T-helper 1 cell treated with Interleukin-12 subunit alpha and Interleukin-12 subunit beta and Interleukin-4 antibody, amounts not matched to agents 30 ng/mL and 1 ng/mL, for 36 hours (primary cell): Measurements from ENCODE around the gene CCDC188. TPM values are rescaled to one million over a fixed set of nuclear protein-coding genes. Genes with fewer than 3 reads are reported as not detected.
"Not testable (repeated sequence)": the region's sequence is repeated elsewhere in the genome, so short reads cannot be mapped to it uniquely, and the experiment has no call there.

Source experiments
- intact Hi-C: fragments of 100-400 bp; cut with micrococcal nuclease; formaldehyde crosslinking; loops from one replicate; pipeline ENCODE4 v1.15.1; 2024
- total RNA-seq: library from RNA; stranded (reverse); gene quantifications from 2 replicates; pipeline ENCODE4 v1.2.3, GENCODE V29; 2022

CCDC188 gene
- total RNA-seq, 1 donor from 2014 or later, result not detected

- intact Hi-C loops, result no loop called here
Measured at GRCh38 chr22:20171288-20172140, 20.7 kb upstream of the CCDC188 start.

DNA sequence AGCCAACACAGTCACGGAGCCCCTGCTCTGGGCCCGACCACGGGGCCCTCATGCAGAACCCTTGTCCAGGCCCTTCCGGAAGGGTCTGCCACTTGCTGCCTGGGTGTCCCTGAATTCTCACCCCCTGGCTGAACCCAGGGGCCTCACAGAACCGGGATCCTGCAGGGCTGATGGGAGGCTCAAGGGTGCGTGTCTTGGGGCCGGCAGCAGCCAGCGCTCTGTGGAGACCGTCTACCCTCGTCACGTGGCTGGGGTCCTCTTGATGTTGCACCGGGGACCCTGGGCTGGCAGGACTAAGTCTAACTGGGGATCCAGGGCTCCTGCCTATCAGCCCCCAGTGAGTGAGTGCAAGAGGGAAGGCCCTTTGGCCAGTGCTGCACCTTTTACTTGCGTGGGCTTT lies 19.3 kb upstream of the CCDC188 start:
- intact Hi-C loops, result no loop called here

DNA sequence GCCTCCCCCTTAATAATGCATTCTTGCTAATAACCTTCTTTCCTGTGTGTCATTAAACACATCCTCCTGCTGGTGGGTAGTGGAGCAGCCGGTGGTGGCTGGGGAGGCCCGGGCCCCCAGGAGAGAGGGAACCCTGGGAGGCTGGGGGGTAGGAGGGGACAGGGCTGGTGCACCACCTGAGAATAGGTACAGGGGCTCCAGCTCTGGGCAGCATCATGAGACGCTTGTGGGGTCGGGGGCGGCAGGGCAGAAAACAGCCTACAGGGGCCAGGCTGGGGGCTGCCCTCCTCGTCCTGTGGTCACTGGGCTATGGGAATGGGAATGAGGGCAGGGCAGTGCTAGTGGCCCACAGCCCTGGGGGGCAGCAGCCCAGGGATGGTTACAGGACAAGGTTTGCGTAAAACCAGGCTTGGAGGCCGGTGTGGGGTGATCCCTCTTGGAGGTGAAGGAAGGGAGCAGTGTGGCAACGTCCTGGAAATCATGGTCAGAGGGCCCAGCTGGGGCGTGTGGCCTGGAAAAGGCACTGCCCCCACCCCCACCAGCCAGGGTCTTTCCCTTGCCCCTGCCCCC lies 18.5 kb upstream of the CCDC188 start:
- intact Hi-C loops, result no loop called here

DNA sequence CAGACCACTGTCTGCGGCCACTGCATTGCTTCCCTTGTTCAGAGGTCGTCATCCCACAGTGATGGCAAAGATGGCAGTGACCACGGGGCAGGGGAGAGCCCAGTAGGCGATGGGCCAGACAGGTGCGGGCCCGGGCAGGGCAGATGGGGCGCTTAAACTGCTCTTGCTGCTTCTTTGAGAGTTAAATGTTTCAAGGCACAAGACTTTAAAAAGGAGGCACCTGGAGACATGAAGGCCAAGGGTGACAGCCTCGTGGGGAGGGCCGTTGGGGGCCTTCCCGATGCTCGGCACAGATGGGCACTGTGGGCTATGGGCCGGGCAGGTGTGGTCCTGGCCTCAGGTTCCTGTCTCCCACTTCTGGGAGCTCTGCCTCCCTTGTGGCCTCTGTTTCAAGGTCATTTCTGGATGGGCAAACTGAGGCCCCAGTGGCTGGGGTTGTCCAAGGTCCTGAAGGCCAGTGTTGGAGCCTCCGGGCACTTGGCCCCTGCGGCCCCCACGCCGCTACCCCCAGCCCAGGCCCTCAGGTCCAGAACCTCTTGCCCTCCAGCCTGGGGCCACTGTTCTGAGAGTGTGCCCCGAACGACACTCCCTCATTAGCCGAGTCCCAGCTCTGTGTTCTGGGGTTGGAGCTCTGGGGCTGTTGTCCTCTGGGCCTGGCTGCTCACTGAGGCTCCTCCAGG lies 16.9 kb upstream of the CCDC188 start:
- intact Hi-C loops, result no loop called here

DNA sequence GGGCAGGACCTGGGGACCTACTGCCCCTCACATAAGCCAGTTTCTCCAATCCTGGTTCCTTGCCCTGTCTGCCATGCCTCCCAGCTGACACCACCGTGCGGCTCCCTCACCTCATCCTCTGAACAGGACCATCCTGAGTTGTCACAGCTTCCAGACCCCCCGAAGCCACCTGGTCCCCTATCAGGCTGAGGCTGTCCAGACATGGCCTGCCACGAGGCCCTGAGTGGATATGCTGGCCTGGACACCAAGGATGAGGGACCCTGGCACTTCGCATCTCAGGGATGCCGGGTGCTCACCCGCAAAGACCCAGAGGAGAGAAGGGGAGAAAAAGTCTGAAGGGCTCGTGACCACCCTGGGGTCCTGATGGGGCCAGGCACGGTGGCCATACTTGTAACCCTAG lies 15.8 kb upstream of the CCDC188 start:
- intact Hi-C loops, result no loop called here

- intact Hi-C loops, result no loop called here
Measured at GRCh38 chr22:20165913-20166312, 15.1 kb upstream of the CCDC188 start.

DNA sequence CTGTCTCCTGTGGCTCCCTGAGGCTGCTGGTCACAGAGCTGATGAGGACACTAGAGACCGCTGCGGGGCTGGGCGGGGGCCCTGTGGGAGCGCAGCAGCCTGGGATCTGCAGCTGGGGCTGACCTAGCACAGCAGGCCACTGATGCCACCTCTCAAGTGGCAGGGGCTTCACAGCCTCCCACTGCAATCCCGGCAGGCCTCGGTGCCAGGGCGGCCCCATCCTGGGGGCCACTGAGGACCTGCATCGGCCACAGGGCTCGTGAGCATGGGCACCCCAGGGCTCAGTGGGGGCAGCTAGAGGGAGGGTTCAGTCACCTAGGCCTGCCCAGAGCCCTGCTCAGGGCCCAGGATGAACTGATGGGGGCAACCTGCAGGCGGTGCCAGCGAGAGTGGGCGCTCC lies 14.6 kb upstream of the CCDC188 start:
- intact Hi-C loops, result no loop called here

DNA sequence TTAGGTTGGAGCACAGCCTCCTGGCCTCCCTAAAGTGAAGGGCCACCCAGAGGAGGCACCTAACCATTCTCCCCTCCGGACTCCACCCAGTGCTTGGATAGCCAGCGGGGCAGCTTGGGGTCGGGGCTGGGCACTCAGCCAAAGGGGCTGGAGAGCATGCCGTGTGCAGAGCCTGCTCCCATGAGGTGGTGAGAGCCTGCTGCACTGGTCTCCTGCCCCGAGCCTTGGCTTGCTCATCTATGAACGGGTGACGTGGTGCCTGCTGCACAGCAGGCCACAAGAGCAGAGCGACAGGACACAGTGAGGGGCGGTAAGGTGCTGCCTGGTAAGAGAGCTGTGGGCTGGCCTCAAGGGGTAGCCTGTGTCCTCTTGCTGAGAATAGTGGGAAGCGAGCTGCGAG lies 14.0 kb upstream of the CCDC188 start:
- intact Hi-C loops, result no loop called here

GRCh38 chr22:20160041-20160440 lies 9.2 kb upstream of the CCDC188 start:
- intact Hi-C loops, result no loop called here

DNA sequence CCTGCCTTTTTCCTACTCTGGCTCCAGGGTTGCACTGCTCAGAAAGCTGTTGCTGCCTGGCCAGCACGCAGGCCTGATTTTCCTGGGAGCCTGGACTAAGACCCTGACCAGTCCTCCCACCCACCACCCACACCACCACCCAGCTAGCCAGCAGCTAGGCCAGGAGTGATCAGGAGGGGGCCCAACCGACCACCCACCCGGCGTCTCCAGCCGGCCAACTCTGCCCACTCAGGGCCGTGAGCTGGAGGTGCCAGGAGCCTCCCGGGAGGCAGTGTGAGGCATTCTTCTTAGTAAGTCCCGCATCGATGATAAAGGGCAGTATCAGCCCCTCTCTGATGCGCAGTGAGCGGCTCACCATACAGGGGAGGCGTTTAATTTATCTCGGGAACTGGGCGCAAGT lies 8.7 kb upstream of the CCDC188 start:
- intact Hi-C loops, result not testable (repeated sequence)

- intact Hi-C loops, result no loop called here
Measured at GRCh38 chr22:20159076-20159475, 8.2 kb upstream of the CCDC188 start.

- intact Hi-C loops, result no loop called here
Measured at GRCh38 chr22:20158391-20159036, 7.7 kb upstream of the CCDC188 start.

DNA sequence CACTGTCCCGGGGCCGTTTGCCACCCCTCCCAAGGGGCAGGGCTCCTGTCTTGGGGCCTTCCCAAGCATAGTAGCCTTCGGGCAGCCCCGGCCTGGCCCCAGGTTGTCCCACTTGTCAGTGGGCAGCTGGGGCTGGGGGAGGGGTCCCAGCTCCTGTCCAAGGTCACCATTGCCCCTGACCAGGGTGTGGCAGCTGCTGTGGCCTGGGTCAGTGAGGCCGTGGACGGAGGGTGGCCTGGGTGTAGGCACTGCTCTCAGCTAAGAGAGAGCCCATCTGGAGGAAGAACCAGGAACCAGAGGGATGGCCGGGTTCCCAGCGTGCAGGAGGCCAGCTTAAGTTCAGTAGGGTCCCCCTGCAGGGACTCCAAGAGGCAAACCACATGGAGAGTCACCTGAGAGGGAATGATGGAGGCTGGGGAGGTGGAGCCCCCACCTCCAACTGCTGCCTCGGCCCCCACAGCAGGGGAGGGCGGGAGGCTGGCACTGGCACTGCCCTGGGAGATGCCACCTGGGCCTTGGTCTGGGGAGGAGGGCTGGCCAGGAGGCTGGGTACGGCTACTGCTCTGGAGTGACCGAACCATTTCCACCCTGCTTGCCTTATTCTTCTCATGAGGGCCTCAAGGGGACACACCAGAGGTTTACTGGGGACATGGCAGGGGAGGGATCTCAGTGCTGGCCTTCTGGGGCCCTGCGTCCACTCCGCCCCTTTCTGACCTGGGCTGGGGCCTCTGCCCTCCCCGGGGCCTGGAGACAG lies 6.8 kb upstream of the CCDC188 start:
- intact Hi-C loops, result loop anchor here (1.0 kb wide), 5 partner anchors 81 to 299 kb away; partner anchors contain the start of gene RTN4R

DNA sequence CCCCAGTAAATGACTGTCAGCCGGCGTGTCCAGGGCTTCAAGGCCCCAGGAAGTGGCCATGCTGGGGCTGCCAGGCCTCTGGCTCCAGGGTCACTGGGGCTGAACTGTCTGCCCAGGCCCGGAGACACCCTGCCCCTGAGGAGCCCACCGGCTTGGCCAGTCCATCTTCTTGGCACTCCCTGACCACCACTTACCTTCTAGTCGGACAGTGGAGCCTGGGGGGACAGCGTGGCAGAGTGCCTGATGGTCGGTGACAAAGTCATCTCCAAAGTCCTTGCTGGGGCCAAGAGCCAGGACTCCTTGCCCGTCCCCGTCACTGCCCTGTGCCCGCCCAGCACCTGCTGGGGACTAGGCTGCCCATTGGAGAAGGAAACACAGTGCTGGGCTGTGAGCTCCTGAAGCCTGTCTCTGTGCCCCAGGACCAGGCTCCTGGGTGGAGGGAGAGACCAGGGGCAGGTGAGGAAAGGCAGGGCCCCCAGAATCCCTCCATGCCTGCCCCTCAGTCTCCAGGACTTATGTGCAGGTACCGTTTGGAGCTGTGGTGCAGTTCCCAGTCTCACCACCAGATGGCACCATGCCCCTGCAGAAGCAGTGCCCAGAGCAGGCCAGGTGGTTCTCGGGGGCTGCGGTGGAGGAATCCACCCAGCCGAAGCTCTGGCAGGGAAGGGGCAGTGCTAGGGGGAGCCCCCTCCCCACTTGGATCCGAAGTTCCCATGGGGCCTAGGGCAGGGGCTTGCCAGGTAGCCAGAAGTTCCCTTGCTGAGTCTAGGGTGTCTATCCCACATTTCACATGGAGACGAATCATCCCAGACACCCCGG lies 6.0 kb upstream of the CCDC188 start:
- intact Hi-C loops, result loop anchor here (1.0 kb wide), 5 partner anchors 81 to 299 kb away; partner anchors contain the start of gene RTN4R

DNA sequence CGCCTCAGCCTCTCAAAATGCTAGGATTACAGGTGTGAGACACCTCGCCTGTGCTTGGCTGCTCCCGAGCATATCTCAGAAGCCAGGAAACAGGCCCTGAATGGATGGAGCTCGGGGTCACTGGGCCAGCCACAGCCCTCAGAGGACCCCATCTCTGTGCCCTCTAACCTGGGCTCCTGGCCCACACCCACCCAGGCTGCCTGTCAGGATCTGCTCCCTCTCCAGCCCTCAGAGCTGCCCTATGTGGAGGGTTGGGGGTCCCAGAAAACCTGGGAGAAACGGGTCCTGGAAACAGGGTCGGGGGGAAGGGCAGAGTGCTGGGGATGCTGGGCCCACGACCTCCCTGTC lies 5.2 kb upstream of the CCDC188 start:
- intact Hi-C loops, result no loop called here

DNA sequence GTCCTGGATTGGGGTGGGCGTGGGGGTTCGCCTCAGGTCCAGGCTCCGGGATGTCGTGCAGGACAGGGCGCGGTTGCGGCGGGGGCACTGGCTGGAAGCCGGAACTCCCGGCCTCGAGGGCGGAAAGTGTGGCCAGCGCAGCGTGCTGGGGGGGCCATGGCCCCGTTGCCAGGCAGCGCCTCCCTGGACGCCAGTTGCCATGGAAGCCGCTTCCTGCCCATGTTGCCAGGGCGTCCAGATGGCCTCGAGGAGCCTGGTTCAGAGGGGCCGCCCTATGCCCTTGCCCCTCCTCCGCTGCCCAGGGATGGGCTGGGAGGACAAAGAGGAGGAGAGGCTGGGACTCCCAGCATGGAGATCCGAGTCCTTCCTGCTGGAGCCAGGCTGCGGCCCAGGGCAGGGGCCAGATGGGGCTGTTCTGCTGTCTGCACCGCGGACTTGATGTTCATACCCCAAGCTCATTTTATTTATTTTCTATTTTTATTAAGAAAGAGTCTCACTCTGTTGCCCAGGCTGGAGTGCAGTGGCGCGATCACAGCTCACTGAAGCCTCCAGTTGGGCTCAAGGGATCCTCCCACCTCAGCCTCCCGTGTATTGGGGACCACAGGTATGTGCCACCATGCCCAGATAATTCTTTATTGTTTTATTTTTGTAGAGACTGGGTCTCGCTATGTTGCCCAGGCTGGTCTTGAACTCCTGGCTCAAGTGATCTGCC lies 4.6 kb upstream of the CCDC188 start:
- intact Hi-C loops, result no loop called here

- intact Hi-C loops, result no loop called here
Measured at GRCh38 chr22:20154602-20155187, 3.8 kb upstream of the CCDC188 start.

DNA sequence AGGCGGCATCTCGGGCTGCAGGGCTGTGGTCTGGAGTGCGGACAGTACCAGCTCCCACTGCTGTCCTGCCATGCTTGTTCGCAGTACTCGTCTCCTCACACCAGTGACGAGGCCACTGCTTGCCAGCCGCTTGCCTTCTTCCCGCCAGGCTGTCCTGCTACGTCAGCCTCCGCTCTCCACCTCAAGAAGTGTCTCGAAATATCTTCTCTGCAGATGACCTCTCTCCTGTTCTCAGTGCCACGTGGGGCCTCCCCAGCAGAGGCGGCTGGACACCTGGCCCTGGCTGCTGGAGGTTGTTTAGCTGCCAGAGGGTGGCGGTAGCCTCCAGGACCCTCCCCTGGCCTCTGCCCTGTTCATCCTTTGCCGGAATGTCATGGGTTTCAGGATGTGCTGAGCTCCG lies 3.1 kb upstream of the CCDC188 start:
- intact Hi-C loops, result no loop called here

- intact Hi-C loops, result no loop called here
Measured at GRCh38 chr22:20152464-20152890, 1.6 kb upstream of the CCDC188 start.
